HG03521 (cell line): Measurements from ENCODE around the gene MRPS10.
"Not testable (repeated sequence)": the region's sequence is repeated elsewhere in the genome, so short reads cannot be mapped to it uniquely, and the experiment has no call there.

Experiments
- ATAC-seq: cut with Tn5 transposase; IDR thresholded peaks from one replicate; pipeline ENCODE4 v1.9.1; 2021; ENCODE audit warnings: mild to moderate bottlenecking, moderate library complexity; ENCODE audit not compliant: unreplicated experiment

Gene MRPS10

GRCh38 chr6:42179261-42179944, 38.3 kb downstream of the MRPS10 start:
- no peak for ATAC-seq

GRCh38 chr6:42177514-42178364, 39.9 kb downstream of the MRPS10 start:
- no peak for ATAC-seq

GRCh38 chr6:42176981-42177380, 40.7 kb downstream of the MRPS10 start:
- no peak for ATAC-seq

- ATAC-seq, result no peak
Observed at GRCh38 chr6:42175860-42176259, 41.8 kb downstream of the MRPS10 start.

- ATAC-seq, result no peak
Observed at GRCh38 chr6:42173101-42173500, 44.6 kb downstream of the MRPS10 start, which contains the start of gene GUCA1A. GUCA1A (plus strand) TSS chr6:42173364; CDS start chr6:42173614, 250 bp downstream.

- ATAC-seq, result no peak
Observed at GRCh38 chr6:42171813-42172581, 45.7 kb downstream of the MRPS10 start.

GRCh38 chr6:42169780-42170179, 47.9 kb downstream of the MRPS10 start:
- ATAC-seq, result not testable (repeated sequence)

GRCh38 chr6:42168650-42169049, 49.0 kb downstream of the MRPS10 start:
- ATAC-seq, result no peak

- ATAC-seq, result no peak
Observed at GRCh38 chr6:42166444-42167141, 51.1 kb downstream of the MRPS10 start.

- ATAC-seq, result no peak
Observed at GRCh38 chr6:42165016-42165415, 52.6 kb downstream of the MRPS10 start.

- ATAC-seq, result no peak
Observed at GRCh38 chr6:42163981-42164380, 53.7 kb downstream of the MRPS10 start.

- no peak for ATAC-seq
Observed at GRCh38 chr6:42162812-42163211, 54.8 kb downstream of the MRPS10 start.

- no peak for ATAC-seq
Observed at GRCh38 chr6:42162384-42162783, 55.3 kb downstream of the MRPS10 start.

GRCh38 chr6:42159431-42160024, 58.1 kb downstream of the MRPS10 start:
- no peak for ATAC-seq

- ATAC-seq, result no peak
Observed at GRCh38 chr6:42158631-42159030, 59.0 kb downstream of the MRPS10 start.

GRCh38 chr6:42158011-42158410, 59.6 kb downstream of the MRPS10 start:
- no peak for ATAC-seq
